SU-DHL-6 (cell line): Measurements from ENCODE around the gene CLEC2D.

Experiments used
- EZH2phosphoT487 ChIP-seq: fragments of 200-600 bp; sonication (generic), shearing (Covaris generic); conservative IDR thresholded peaks from 2 replicates; pipeline ENCODE4 v1.6.1; 2018; ENCODE audit warnings: mild to moderate bottlenecking, antibody characterized with exemption, low read length, moderate library complexity, mixed read lengths
- TF ChIP-seq, protein P1 (sequence below): fragments of 200-600 bp; sonication (generic); IDR thresholded peaks from one replicate; pipeline ENCODE4 v1.5.1; 2017; ENCODE audit warnings: antibody characterized with exemption, mild to moderate bottlenecking, low read length, moderate library complexity; ENCODE audit not compliant: insufficient read depth, poor library complexity, severe bottlenecking

DNA sequence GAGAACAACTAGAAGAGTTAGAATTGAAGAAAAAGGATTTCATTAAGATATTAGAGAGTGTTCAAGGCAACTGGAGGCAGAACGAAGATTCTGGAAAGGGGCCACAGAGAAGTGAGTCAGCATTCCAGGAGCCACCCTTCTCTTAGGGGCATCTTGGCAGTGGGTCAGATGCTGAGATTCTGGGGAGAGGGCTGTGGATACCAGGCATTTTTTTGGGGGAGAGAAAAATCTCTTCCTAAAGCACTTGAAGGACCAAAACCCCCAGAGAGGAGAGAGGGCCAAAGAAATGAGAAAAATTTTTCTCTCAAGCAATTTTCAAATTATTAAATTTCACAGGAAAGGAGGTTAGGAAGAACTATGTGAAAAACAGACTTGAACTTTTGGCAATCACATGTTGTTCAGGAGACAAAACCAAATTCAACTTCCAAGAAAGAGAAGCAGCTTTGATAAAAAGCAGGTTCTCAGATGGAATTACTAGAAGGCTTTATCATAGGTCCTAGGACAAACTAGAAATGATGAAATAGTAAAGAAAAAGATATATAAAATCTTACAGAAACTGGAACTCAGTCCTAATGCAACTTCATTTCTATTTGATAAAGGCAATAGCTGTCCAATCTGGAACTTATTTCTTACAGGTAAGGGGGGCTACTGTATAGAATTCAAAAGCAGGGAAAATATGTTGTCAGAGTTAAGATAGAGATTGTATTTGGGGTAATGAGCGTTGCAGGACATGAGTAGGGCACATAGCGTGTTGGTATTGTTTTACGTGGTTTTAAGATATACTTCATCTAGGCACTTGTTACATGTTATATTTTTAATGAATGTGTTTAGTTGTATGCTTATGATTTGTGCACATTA lies 1.1 kb upstream of the CLEC2D start:
- TF ChIP-seq, protein P1, sequence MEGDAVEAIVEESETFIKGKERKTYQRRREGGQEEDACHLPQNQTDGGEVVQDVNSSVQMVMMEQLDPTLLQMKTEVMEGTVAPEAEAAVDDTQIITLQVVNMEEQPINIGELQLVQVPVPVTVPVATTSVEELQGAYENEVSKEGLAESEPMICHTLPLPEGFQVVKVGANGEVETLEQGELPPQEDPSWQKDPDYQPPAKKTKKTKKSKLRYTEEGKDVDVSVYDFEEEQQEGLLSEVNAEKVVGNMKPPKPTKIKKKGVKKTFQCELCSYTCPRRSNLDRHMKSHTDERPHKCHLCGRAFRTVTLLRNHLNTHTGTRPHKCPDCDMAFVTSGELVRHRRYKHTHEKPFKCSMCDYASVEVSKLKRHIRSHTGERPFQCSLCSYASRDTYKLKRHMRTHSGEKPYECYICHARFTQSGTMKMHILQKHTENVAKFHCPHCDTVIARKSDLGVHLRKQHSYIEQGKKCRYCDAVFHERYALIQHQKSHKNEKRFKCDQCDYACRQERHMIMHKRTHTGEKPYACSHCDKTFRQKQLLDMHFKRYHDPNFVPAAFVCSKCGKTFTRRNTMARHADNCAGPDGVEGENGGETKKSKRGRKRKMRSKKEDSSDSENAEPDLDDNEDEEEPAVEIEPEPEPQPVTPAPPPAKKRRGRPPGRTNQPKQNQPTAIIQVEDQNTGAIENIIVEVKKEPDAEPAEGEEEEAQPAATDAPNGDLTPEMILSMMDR, result no peak
- TF ChIP-seq EZH2phosphoT487, result no peak
